ENCODE data around the gene GRM8.

Gene GRM8

GRCh38 chr7:127041689-127042452, 210.9 kb downstream of the GRM8 start:
- FAIRE-seq: no peak

GRCh38 chr7:127040042-127040441, 212.7 kb downstream of the GRM8 start:
- FAIRE-seq (no peak), DNase-seq (ENCODE audit: extremely low spot score, insufficient read length, low read depth) (no peak)

More at GRCh38 chr7:127041689-127042452, 210.9 kb downstream of the GRM8 start:
- no peak for DNase-seq (ENCODE audit: extremely low spot score, insufficient read length, low read depth)

GRCh38 chr7:127039541-127039940, 213.2 kb downstream of the GRM8 start:
- FAIRE-seq (no peak), DNase-seq (ENCODE audit: extremely low spot score, insufficient read length, low read depth) (no peak)

GRCh38 chr7:127035203-127035849, 217.4 kb downstream of the GRM8 start:
- no peak for FAIRE-seq
- no peak for DNase-seq (ENCODE audit: extremely low spot score, insufficient read length, low read depth)

GRCh38 chr7:127034186-127034806, 218.4 kb downstream of the GRM8 start:
- FAIRE-seq (no peak), DNase-seq (ENCODE audit: extremely low spot score, insufficient read length, low read depth) (no peak)

- FAIRE-seq (no peak), DNase-seq (ENCODE audit: extremely low spot score, insufficient read length, low read depth) (no peak)
Observed at GRCh38 chr7:127029823-127030222, 222.9 kb downstream of the GRM8 start.

- no peak for FAIRE-seq
- no peak for DNase-seq (ENCODE audit: extremely low spot score, insufficient read length, low read depth)
Observed at GRCh38 chr7:127021857-127022256, 230.9 kb downstream of the GRM8 start.

GRCh38 chr7:127021019-127021738, 231.6 kb downstream of the GRM8 start:
- DNase-seq (ENCODE audit: extremely low spot score, insufficient read length, low read depth) (no peak), FAIRE-seq (no peak)

GRCh38 chr7:127018889-127019288, 233.9 kb downstream of the GRM8 start:
- no peak for DNase-seq (ENCODE audit: extremely low spot score, insufficient read length, low read depth)

GRCh38 chr7:127017196-127017595, 235.5 kb downstream of the GRM8 start:
- FAIRE-seq (no peak), DNase-seq (ENCODE audit: extremely low spot score, insufficient read length, low read depth) (no peak)

More at GRCh38 chr7:127018889-127019288, 233.9 kb downstream of the GRM8 start:
- no peak for FAIRE-seq

GRCh38 chr7:127000725-127001124, 252.0 kb downstream of the GRM8 start:
- FAIRE-seq: no peak
- no peak for DNase-seq (ENCODE audit: extremely low spot score, insufficient read length, low read depth)

- no peak for FAIRE-seq
- DNase-seq (ENCODE audit: extremely low spot score, insufficient read length, low read depth): no peak
Observed at GRCh38 chr7:126996659-126997058, 256.1 kb downstream of the GRM8 start.

GRCh38 chr7:126993626-126994213, 259.0 kb downstream of the GRM8 start:
- DNase-seq (ENCODE audit: extremely low spot score, insufficient read length, low read depth) (no peak), FAIRE-seq (no peak)

- FAIRE-seq (no peak), DNase-seq (ENCODE audit: extremely low spot score, insufficient read length, low read depth) (no peak)
Observed at GRCh38 chr7:126988022-126988421, 264.7 kb downstream of the GRM8 start.

GRCh38 chr7:126979722-126980121, 273.0 kb downstream of the GRM8 start:
- FAIRE-seq: no peak
- no peak for DNase-seq (ENCODE audit: extremely low spot score, insufficient read length, low read depth)

- DNase-seq (ENCODE audit: extremely low spot score, insufficient read length, low read depth) (no peak), FAIRE-seq (no peak)
Observed at GRCh38 chr7:126978865-126979264, 273.9 kb downstream of the GRM8 start.

- no peak for DNase-seq (ENCODE audit: extremely low spot score, insufficient read length, low read depth)
- FAIRE-seq: no peak
Observed at GRCh38 chr7:126973066-126973465, 279.7 kb downstream of the GRM8 start.

GRCh38 chr7:126972571-126972970, 280.2 kb downstream of the GRM8 start:
- no peak for DNase-seq (ENCODE audit: extremely low spot score, insufficient read length, low read depth)
- FAIRE-seq: no peak

GRCh38 chr7:126959649-126960048, 293.1 kb downstream of the GRM8 start:
- DNase-seq (ENCODE audit: extremely low spot score, insufficient read length, low read depth) (no peak), FAIRE-seq (no peak)

- DNase-seq (ENCODE audit: extremely low spot score, insufficient read length, low read depth) (no peak), FAIRE-seq (no peak)
Observed at GRCh38 chr7:126958367-126958766, 294.4 kb downstream of the GRM8 start.

All from GM18507 (cell line).